ENCODE measurements around the gene MCC. TPM values are rescaled to one million over a fixed set of nuclear protein-coding genes. Genes with fewer than 3 reads are reported as not detected.

MCC gene
- total RNA-seq, 2 donors from 2014 or later: 7.5 to 9.9 TPM

- peaks cover 0 to 1% of the 10 kb centered on the region in 2 donors for H3K36me3 ChIP-seq (replicated peaks in 1 of 2; ENCODE audit: insufficient read depth in 1 of 2, low read depth in 2 of 2)
- TF ChIP-seq CTCF (IDR thresholded peaks at IDR 0.05): no peak
- no peak for TF ChIP-seq POLR2A (IDR thresholded peaks at IDR 0.05)
- H3K27ac ChIP-seq: no peak overlapping the region
- H3K4me1 ChIP-seq: no peaks in the 10 kb centered on the region
- ATAC-seq: no peak
- no peaks in the 10 kb centered on the region for H3K9me3 ChIP-seq
- intact Hi-C loops (cut with DNase I): no loop called here
- no peak overlapping the region for H3K4me3 ChIP-seq
- DNase-seq: no peak
- 84 to 96% methylated on average over 6 of the region's 6 CpGs for WGBS, 2 donors
- H3K27me3 ChIP-seq: no peaks in the 10 kb centered on the region
Measured at GRCh38 chr5:113029614-113030013, 458.6 kb downstream of the MCC start.

GRCh38 chr5:113027431-113027830 lies 460.8 kb downstream of the MCC start:
- Histone ChIP-seq H3K36me3 (replicated peaks in 1 of 2; ENCODE audit: insufficient read depth in 1 of 2, low read depth in 2 of 2) (peaks cover 0 to 1% of the 10 kb centered on the region in 2 donors), H3K27ac (no peak overlapping the region), H3K4me3 (no peak overlapping the region), H3K9me3 (no peaks in the 10 kb centered on the region), H3K27me3 (no peaks in the 10 kb centered on the region), H3K4me1 (no peaks in the 10 kb centered on the region)
- ATAC-seq (no peak), DNase-seq (no peak)
- WGBS, 2 donors: 78 to 90% methylated on average over 5 of the region's 5 CpGs
- TF ChIP-seq POLR2A (IDR thresholded peaks at IDR 0.05) (no peak), CTCF (IDR thresholded peaks at IDR 0.05) (no peak)
- intact Hi-C loops (cut with DNase I): no loop called here

GRCh38 chr5:113027015-113027414 lies 461.2 kb downstream of the MCC start:
- intact Hi-C loops (cut with DNase I): no loop called here
- DNase-seq (no peak), ATAC-seq (no peak)
- H3K27me3 ChIP-seq: no peaks in the 10 kb centered on the region
- H3K4me1 ChIP-seq: no peaks in the 10 kb centered on the region
- peaks cover 0 to 1% of the 10 kb centered on the region in 2 donors for H3K36me3 ChIP-seq (replicated peaks in 1 of 2; ENCODE audit: insufficient read depth in 1 of 2, low read depth in 2 of 2)
- no peak overlapping the region for H3K4me3 ChIP-seq
- TF ChIP-seq POLR2A (IDR thresholded peaks at IDR 0.05): no peak
- no peak for TF ChIP-seq CTCF (IDR thresholded peaks at IDR 0.05)
- no peak overlapping the region for H3K27ac ChIP-seq
- 94% methylated on average over 8 of the region's 8 CpGs for WGBS, 2 donors
- no peaks in the 10 kb centered on the region for H3K9me3 ChIP-seq

GRCh38 chr5:113026211-113026610 lies 462.0 kb downstream of the MCC start:
- H3K27me3 ChIP-seq: no peaks in the 10 kb centered on the region
- intact Hi-C loops (cut with DNase I): no loop called here
- H3K9me3 ChIP-seq: no peaks in the 10 kb centered on the region
- ATAC-seq: no peak
- peaks cover 0 to 1% of the 10 kb centered on the region in 2 donors for H3K36me3 ChIP-seq (replicated peaks in 1 of 2; ENCODE audit: insufficient read depth in 1 of 2, low read depth in 2 of 2)
- no peaks in the 10 kb centered on the region for H3K4me1 ChIP-seq
- no peak overlapping the region for H3K27ac ChIP-seq
- no peak for TF ChIP-seq CTCF (IDR thresholded peaks at IDR 0.05)
- no peak for TF ChIP-seq POLR2A (IDR thresholded peaks at IDR 0.05)
- WGBS, 2 donors: 95 to 96% methylated on average over 4 of the region's 4 CpGs
- H3K4me3 ChIP-seq: no peak overlapping the region
- no peak for DNase-seq

GRCh38 chr5:113025596-113025995 lies 462.7 kb downstream of the MCC start:
- TF ChIP-seq CTCF (IDR thresholded peaks at IDR 0.05) (no peak), POLR2A (IDR thresholded peaks at IDR 0.05) (no peak)
- intact Hi-C loops (cut with DNase I): no loop called here
- no peak for DNase-seq
- no peak overlapping the region for H3K4me3 ChIP-seq
- peaks cover 0 to 1% of the 10 kb centered on the region in 2 donors for H3K36me3 ChIP-seq (replicated peaks in 1 of 2; ENCODE audit: insufficient read depth in 1 of 2, low read depth in 2 of 2)
- H3K9me3 ChIP-seq: no peaks in the 10 kb centered on the region
- no peaks in the 10 kb centered on the region for H3K27me3 ChIP-seq
- 88 to 92% methylated on average over 4 of the region's 4 CpGs for WGBS, 2 donors
- H3K4me1 ChIP-seq: no peaks in the 10 kb centered on the region
- ATAC-seq: no peak
- no peak overlapping the region for H3K27ac ChIP-seq
